HEK293 (cell line): ENCODE results near the gene ARMC7.

Experiments used
- GFI1B ChIP-seq: fragments of 450-650 bp; formaldehyde crosslinking; IDR thresholded peaks from 2 replicates; pipeline ENCODE4 v1.5.1; 2016; ENCODE audit warnings: missing biosample characterization, missing genetic modification characterization
- GLI4 ChIP-seq: fragments of 450-650 bp; formaldehyde crosslinking; IDR thresholded peaks from 2 replicates; pipeline ENCODE4 v1.5.1; 2016; ENCODE audit warnings: missing biosample characterization, missing genetic modification characterization
- GLIS1 ChIP-seq: fragments of 450-650 bp; formaldehyde crosslinking; IDR thresholded peaks from 2 replicates; pipeline ENCODE4 v1.5.1; 2016; ENCODE audit warnings: missing biosample characterization, missing genetic modification characterization
- KLF1 ChIP-seq: fragments of 450-650 bp; formaldehyde crosslinking; IDR thresholded peaks from 2 replicates; pipeline ENCODE4 v1.5.1; 2016; ENCODE audit warnings: missing biosample characterization, missing genetic modification characterization
- KLF7 ChIP-seq: fragments of 450-650 bp; formaldehyde crosslinking; IDR thresholded peaks from 2 replicates; pipeline ENCODE4 v1.5.1; 2016; ENCODE audit warnings: missing biosample characterization, missing genetic modification characterization, borderline replicate concordance
- OSR2 ChIP-seq: fragments of 450-650 bp; formaldehyde crosslinking; IDR thresholded peaks from 2 replicates; pipeline ENCODE4 v1.5.1; 2016; ENCODE audit warnings: missing biosample characterization, missing genetic modification characterization
- WT1 ChIP-seq: fragments of 450-650 bp; formaldehyde crosslinking; IDR thresholded peaks from 2 replicates; pipeline ENCODE4 v1.5.1; 2016; ENCODE audit warnings: missing biosample characterization, missing genetic modification characterization
- YY1 ChIP-seq: fragments of 450-650 bp; formaldehyde crosslinking; IDR thresholded peaks from 2 replicates; pipeline ENCODE4 v1.5.1; 2018; ENCODE audit warnings: missing biosample characterization, missing genetic modification characterization
- ZBTB20 ChIP-seq: fragments of 450-650 bp; formaldehyde crosslinking; IDR thresholded peaks from 2 replicates; pipeline ENCODE4 v1.5.1; 2016; ENCODE audit warnings: missing biosample characterization, missing genetic modification characterization
- ZBTB48 ChIP-seq: fragments of 450-650 bp; formaldehyde crosslinking; IDR thresholded peaks from 2 replicates; pipeline ENCODE4 v1.5.1; 2016; ENCODE audit warnings: missing biosample characterization, missing genetic modification characterization
- ZBTB8A ChIP-seq: fragments of 450-650 bp; formaldehyde crosslinking; IDR thresholded peaks from 2 replicates; pipeline ENCODE4 v1.5.1; 2016; ENCODE audit warnings: missing biosample characterization, missing genetic modification characterization
- ZEB2 ChIP-seq: fragments of 450-650 bp; formaldehyde crosslinking; IDR thresholded peaks from 2 replicates; pipeline ENCODE4 v1.5.1; 2016; ENCODE audit warnings: missing biosample characterization, missing genetic modification characterization
- ZFP3 ChIP-seq: fragments of 450-650 bp; formaldehyde crosslinking; IDR thresholded peaks from 2 replicates; pipeline ENCODE4 v1.5.1; 2016; ENCODE audit warnings: low read depth, missing biosample characterization, missing genetic modification characterization
- ZNF155 ChIP-seq: fragments of 450-650 bp; formaldehyde crosslinking; IDR thresholded peaks from 2 replicates; pipeline ENCODE4 v1.5.1; 2016; ENCODE audit warnings: missing biosample characterization, missing genetic modification characterization
- ZNF157 ChIP-seq: fragments of 450-650 bp; formaldehyde crosslinking; IDR thresholded peaks from 2 replicates; pipeline ENCODE4 v1.5.1; 2016; ENCODE audit warnings: missing biosample characterization, missing genetic modification characterization
- ZNF16 ChIP-seq: fragments of 450-650 bp; formaldehyde crosslinking; IDR thresholded peaks from 2 replicates; pipeline ENCODE4 v1.5.1; 2016; ENCODE audit warnings: low read depth, missing biosample characterization, missing genetic modification characterization
- ZNF239 ChIP-seq: fragments of 450-650 bp; formaldehyde crosslinking; IDR thresholded peaks from 2 replicates; pipeline ENCODE4 v1.5.1; 2016; ENCODE audit warnings: missing biosample characterization, missing genetic modification characterization
- ZNF341 ChIP-seq: fragments of 450-650 bp; formaldehyde crosslinking; IDR thresholded peaks from 2 replicates; pipeline ENCODE4; 2016; ENCODE audit warnings: low read depth, missing biosample characterization, missing genetic modification characterization
- ZNF350 ChIP-seq: fragments of 450-650 bp; formaldehyde crosslinking; IDR thresholded peaks from 2 replicates; pipeline ENCODE4 v1.5.0; 2017; ENCODE audit warnings: missing biosample characterization, mild to moderate bottlenecking, missing genetic modification characterization
- ZNF560 ChIP-seq: fragments of 450-650 bp; formaldehyde crosslinking; IDR thresholded peaks from 2 replicates; pipeline ENCODE4 v1.5.1; 2017; ENCODE audit warnings: missing biosample characterization, missing genetic modification characterization, borderline replicate concordance
- ZNF596 ChIP-seq: fragments of 450-650 bp; IDR thresholded peaks from 2 replicates; pipeline ENCODE4 v1.5.0; 2018; ENCODE audit warnings: missing biosample characterization, mild to moderate bottlenecking, missing genetic modification characterization, moderate library complexity
- ZNF624 ChIP-seq: fragments of 450-650 bp; formaldehyde crosslinking; IDR thresholded peaks from 2 replicates; pipeline ENCODE4 v1.5.1; 2017; ENCODE audit warnings: missing biosample characterization, missing genetic modification characterization
- ZNF670 ChIP-seq: fragments of 450-650 bp; formaldehyde crosslinking; IDR thresholded peaks from 2 replicates; pipeline ENCODE4 v1.5.1; 2016; ENCODE audit warnings: missing biosample characterization, missing genetic modification characterization, low read depth
- ZNF768 ChIP-seq: fragments of 450-650 bp; formaldehyde crosslinking; IDR thresholded peaks from 2 replicates; pipeline ENCODE4 v1.5.1; 2018; ENCODE audit warnings: missing biosample characterization, mild to moderate bottlenecking, missing genetic modification characterization
- ZNF777 ChIP-seq: fragments of 450-650 bp; formaldehyde crosslinking; IDR thresholded peaks from 2 replicates; pipeline ENCODE4 v1.5.1; 2017; ENCODE audit warnings: missing biosample characterization, missing genetic modification characterization, borderline replicate concordance
- TF ChIP-seq, protein P1 (sequence below): fragments of 450-650 bp; formaldehyde crosslinking; conservative IDR thresholded peaks from 2 replicates; pipeline ENCODE4 v1.5.1; 2016; ENCODE audit warnings: low read depth, missing biosample characterization, missing genetic modification characterization
- TF ChIP-seq, protein P2 (sequence below): fragments of 450-650 bp; formaldehyde crosslinking; IDR thresholded peaks from 2 replicates; pipeline ENCODE4 v1.5.1; 2016; ENCODE audit warnings: missing biosample characterization, missing genetic modification characterization
- TF ChIP-seq, protein P3 (sequence below): fragments of 450-650 bp; formaldehyde crosslinking; IDR thresholded peaks from 2 replicates; pipeline ENCODE4 v1.5.1; 2017; ENCODE audit warnings: missing biosample characterization, missing genetic modification characterization
- TF ChIP-seq, protein P4 (sequence below): fragments of 450-650 bp; formaldehyde crosslinking; optimal IDR thresholded peaks from 2 replicates; pipeline ENCODE3; 2016; ENCODE audit warnings: missing biosample characterization, mild to moderate bottlenecking, missing genetic modification characterization
- TF ChIP-seq, protein P5 (sequence below): fragments of 450-650 bp; formaldehyde crosslinking; IDR thresholded peaks from 2 replicates; pipeline ENCODE4 v1.5.1; 2016; ENCODE audit warnings: missing biosample characterization, missing genetic modification characterization

The ARMC7 gene

DNA sequence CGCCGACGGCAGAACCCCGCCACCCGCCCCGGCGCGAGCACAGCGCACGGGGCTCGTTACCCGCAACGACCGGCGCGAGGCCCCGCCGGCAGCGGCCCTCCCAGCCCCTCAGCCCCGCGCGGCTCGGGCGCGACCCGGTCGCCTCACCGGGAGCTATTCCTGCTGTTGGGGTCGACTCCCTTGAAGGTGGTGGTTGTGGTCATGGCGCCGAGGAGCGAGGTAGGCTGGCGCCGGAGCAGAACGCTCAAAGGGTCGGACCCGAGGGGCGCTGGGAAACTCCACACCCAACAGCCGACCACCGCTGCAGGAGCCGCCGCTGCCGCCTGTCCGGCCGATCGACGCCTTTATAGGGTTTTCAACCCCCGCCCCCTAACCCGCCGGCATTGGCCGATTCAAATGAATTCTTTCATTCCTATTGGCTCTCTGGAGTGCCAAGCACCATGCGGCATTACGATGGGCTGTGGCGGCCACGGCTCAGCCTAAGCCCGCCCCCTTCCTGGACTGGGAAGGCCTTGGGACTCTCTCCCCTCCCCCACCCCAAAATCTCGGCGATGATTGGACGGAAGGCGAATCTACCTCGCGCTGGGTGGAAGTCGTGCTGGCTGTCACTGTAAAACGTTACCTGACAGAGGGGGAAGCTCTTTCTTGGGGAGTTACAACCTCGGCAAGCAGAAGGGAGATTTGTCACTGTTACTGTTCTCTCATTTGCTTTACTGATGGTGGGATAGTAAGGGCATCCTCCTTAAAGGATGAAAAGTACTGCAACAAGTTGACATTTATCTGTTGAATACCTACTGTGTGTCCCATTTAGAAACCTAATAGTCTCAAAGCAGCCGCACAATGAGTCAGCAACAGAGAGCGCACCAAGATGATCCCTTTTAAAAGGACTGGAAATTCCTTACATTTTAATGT, 44.7 kb downstream of the ARMC7 start, which contains the start of gene JPT1 (continued):
- TF ChIP-seq, protein P1, sequence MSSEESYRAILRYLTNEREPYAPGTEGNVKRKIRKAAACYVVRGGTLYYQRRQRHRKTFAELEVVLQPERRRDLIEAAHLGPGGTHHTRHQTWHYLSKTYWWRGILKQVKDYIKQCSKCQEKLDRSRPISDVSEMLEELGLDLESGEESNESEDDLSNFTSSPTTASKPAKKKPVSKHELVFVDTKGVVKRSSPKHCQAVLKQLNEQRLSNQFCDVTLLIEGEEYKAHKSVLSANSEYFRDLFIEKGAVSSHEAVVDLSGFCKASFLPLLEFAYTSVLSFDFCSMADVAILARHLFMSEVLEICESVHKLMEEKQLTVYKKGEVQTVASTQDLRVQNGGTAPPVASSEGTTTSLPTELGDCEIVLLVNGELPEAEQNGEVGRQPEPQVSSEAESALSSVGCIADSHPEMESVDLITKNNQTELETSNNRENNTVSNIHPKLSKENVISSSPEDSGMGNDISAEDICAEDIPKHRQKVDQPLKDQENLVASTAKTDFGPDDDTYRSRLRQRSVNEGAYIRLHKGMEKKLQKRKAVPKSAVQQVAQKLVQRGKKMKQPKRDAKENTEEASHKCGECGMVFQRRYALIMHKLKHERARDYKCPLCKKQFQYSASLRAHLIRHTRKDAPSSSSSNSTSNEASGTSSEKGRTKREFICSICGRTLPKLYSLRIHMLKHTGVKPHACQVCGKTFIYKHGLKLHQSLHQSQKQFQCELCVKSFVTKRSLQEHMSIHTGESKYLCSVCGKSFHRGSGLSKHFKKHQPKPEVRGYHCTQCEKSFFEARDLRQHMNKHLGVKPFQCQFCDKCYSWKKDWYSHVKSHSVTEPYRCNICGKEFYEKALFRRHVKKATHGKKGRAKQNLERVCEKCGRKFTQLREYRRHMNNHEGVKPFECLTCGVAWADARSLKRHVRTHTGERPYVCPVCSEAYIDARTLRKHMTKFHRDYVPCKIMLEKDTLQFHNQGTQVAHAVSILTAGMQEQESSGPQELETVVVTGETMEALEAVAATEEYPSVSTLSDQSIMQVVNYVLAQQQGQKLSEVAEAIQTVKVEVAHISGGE: peak; percentile 73
- TF ChIP-seq GLIS1: peak; percentile 15; the same call in 1 of the 2 replicates
- TF ChIP-seq ZNF341 (tag by site-specific recombination): peak; percentile 89
- no peak for TF ChIP-seq ZNF157 (tag by site-specific recombination)
- TF ChIP-seq ZFP3: no peak
- 0 out of 2 replicates have a peak, but pooled peaks have one; percentile 8 for TF ChIP-seq ZNF596 (tag by site-specific recombination)
- peak; percentile 66 for TF ChIP-seq ZBTB8A (tag by site-specific recombination)
- TF ChIP-seq KLF7 (tag by site-specific recombination): no peak; the same call in 1 of the 2 replicates
- no peak; the same call in 1 of the 2 replicates for TF ChIP-seq OSR2 (tag by site-specific recombination)
- TF ChIP-seq, protein P2, sequence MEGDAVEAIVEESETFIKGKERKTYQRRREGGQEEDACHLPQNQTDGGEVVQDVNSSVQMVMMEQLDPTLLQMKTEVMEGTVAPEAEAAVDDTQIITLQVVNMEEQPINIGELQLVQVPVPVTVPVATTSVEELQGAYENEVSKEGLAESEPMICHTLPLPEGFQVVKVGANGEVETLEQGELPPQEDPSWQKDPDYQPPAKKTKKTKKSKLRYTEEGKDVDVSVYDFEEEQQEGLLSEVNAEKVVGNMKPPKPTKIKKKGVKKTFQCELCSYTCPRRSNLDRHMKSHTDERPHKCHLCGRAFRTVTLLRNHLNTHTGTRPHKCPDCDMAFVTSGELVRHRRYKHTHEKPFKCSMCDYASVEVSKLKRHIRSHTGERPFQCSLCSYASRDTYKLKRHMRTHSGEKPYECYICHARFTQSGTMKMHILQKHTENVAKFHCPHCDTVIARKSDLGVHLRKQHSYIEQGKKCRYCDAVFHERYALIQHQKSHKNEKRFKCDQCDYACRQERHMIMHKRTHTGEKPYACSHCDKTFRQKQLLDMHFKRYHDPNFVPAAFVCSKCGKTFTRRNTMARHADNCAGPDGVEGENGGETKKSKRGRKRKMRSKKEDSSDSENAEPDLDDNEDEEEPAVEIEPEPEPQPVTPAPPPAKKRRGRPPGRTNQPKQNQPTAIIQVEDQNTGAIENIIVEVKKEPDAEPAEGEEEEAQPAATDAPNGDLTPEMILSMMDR (tag by site-specific recombination): peak; percentile 11; the same call in 1 of the 2 replicates
- TF ChIP-seq GFI1B (tag by site-specific recombination): 0 out of 2 replicates have a peak, but pooled peaks have one; percentile 8
- no peak for TF ChIP-seq ZNF670 (tag by site-specific recombination)
- no peak for TF ChIP-seq WT1
- TF ChIP-seq ZNF350 (tag by site-specific recombination): no peak
- TF ChIP-seq ZBTB48: no peak
- TF ChIP-seq, protein P3, sequence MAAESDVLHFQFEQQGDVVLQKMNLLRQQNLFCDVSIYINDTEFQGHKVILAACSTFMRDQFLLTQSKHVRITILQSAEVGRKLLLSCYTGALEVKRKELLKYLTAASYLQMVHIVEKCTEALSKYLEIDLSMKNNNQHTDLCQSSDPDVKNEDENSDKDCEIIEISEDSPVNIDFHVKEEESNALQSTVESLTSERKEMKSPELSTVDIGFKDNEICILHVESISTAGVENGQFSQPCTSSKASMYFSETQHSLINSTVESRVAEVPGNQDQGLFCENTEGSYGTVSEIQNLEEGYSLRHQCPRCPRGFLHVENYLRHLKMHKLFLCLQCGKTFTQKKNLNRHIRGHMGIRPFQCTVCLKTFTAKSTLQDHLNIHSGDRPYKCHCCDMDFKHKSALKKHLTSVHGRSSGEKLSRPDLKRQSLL (tag by site-specific recombination): peak; percentile 31; the same call in 1 of the 2 replicates
- peak; percentile 43; the same call in 1 of the 2 replicates for TF ChIP-seq ZEB2 (tag by site-specific recombination)
- 0 out of 2 replicates have a peak, but pooled peaks have one; percentile 12 for TF ChIP-seq ZBTB20 (tag by site-specific recombination)
- TF ChIP-seq ZNF777 (tag by site-specific recombination): no peak
- TF ChIP-seq ZNF155 (tag by site-specific recombination): no peak
- TF ChIP-seq ZNF624: no peak
- TF ChIP-seq KLF1 (tag by site-specific recombination): no peak
- no peak for TF ChIP-seq ZNF560 (tag by site-specific recombination)
- peak; percentile 70 for TF ChIP-seq YY1 (tag by site-specific recombination)
- TF ChIP-seq, protein P4, sequence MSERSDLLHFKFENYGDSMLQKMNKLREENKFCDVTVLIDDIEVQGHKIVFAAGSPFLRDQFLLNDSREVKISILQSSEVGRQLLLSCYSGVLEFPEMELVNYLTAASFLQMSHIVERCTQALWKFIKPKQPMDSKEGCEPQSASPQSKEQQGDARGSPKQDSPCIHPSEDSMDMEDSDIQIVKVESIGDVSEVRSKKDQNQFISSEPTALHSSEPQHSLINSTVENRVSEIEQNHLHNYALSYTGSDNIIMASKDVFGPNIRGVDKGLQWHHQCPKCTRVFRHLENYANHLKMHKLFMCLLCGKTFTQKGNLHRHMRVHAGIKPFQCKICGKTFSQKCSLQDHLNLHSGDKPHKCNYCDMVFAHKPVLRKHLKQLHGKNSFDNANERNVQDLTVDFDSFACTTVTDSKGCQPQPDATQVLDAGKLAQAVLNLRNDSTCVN: peak; percentile 71
- TF ChIP-seq GLI4: no peak
- no peak for TF ChIP-seq ZNF239 (tag by site-specific recombination)
- no peak for TF ChIP-seq ZNF768 (tag by site-specific recombination)
- no peak for TF ChIP-seq ZNF16 (tag by site-specific recombination)
- TF ChIP-seq, protein P5, sequence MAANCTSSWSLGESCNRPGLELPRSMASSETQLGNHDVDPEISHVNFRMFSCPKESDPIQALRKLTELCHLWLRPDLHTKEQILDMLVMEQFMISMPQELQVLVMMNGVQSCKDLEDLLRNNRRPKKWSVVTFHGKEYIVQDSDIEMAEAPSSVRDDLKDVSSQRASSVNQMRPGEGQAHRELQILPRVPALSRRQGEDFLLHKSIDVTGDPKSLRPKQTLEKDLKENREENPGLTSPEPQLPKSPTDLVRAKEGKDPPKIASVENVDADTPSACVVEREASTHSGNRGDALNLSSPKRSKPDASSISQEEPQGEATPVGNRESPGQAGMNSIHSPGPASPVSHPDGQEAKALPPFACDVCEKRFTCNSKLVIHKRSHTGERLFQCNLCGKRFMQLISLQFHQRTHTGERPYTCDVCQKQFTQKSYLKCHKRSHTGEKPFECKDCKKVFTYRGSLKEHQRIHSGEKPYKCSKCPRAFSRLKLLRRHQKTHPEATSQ: peak; percentile 70; the same call in 1 of the 2 replicates
